Brain microvascular endothelial cell (primary cell): ENCODE measurements around the gene NAP1L2.

Experiments used
- DNase-seq: peaks from one replicate; pipeline ENCODE4 v3.0.0-alpha.2; 2020
- H3K27ac ChIP-seq: fragments of 250-450 bp; sonication (Bioruptor Pico); 2 replicates; pipeline ENCODE4 v1.5.1; 2020; ENCODE audit warnings: mild to moderate bottlenecking, moderate library complexity
- H3K27me3 ChIP-seq: fragments of 250-450 bp; sonication (Bioruptor Pico); replicated peaks from 2 replicates; pipeline ENCODE4 v1.5.1; 2020; ENCODE audit warnings: mild to moderate bottlenecking
- H3K36me3 ChIP-seq: fragments of 250-450 bp; sonication (Bioruptor Pico); replicated peaks from 2 replicates; pipeline ENCODE4 v1.5.1; 2020; ENCODE audit warnings: mild to moderate bottlenecking
- H3K4me3 ChIP-seq: 2 replicates; pipeline ENCODE4 v1.5.1; 2011; ENCODE audit warnings: low read depth, mild to moderate bottlenecking, control low read depth, low read length, moderate library complexity
- CTCF ChIP-seq: IDR thresholded peaks from 2 replicates; pipeline ENCODE4 v1.5.1; 2011; ENCODE audit warnings: low read depth, mild to moderate bottlenecking, moderate library complexity, low read length, control low read depth, inconsistent platforms; ENCODE audit errors: missing control alignments
- in situ Hi-C: cut with HindIII; loops from 2 replicates; pipeline ENCODE4 v1.10.0; 2017; ENCODE audit warnings: low sequenced_read_pairs, low pct_ligation_motif_present

NAP1L2 gene, protein sequence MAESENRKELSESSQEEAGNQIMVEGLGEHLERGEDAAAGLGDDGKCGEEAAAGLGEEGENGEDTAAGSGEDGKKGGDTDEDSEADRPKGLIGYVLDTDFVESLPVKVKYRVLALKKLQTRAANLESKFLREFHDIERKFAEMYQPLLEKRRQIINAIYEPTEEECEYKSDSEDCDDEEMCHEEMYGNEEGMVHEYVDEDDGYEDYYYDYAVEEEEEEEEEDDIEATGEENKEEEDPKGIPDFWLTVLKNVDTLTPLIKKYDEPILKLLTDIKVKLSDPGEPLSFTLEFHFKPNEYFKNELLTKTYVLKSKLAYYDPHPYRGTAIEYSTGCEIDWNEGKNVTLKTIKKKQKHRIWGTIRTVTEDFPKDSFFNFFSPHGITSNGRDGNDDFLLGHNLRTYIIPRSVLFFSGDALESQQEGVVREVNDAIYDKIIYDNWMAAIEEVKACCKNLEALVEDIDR

DNA sequence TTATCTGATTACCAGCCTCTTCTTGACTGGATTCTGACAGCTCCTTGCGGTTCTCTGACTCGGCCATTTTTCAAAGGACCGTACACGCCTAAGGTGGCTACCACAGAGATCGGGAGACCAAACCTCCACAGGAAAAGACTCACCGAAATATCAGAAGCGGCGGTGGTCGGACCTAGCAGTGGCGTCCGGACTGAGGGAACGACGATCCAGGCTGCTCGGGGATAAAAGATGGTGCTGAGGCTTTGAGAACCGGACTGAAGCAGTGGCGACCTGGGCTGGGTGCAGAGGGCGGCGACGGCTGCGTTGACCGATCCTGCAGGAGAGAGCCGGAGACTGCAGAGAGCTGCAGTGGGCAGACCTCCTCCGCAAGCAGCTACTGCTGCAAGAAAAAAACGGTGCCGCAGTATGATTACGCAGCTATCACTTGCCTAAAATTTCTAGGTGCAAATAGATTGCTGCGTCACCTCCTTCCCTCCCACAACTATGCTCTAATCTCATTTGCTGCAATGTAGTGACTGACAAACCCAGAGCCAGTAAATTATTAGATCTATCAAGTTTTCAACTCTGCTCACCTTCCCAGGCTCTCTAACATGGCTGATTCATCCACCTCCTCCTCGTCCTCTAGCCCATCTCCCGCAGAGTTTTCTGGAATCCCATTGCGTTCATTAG, at the start of gene NAP1L2:
TSS of gene NAP1L2 (minus strand) at position 426 of the 669 bp plus-strand sequence. CDS start at position 67, 359 bp downstream.
- H3K27ac ChIP-seq: no peak within 1 kb of the TSS
- DNase-seq: no peak
- in situ Hi-C loops: no loop called here
- H3K27me3 ChIP-seq: no peaks in the 10 kb centered on the region
- no peak for TF ChIP-seq CTCF
- no peaks in the 10 kb centered on the region for H3K36me3 ChIP-seq
- H3K4me3 ChIP-seq: peak within 1 kb of the TSS; percentile 7

DNA sequence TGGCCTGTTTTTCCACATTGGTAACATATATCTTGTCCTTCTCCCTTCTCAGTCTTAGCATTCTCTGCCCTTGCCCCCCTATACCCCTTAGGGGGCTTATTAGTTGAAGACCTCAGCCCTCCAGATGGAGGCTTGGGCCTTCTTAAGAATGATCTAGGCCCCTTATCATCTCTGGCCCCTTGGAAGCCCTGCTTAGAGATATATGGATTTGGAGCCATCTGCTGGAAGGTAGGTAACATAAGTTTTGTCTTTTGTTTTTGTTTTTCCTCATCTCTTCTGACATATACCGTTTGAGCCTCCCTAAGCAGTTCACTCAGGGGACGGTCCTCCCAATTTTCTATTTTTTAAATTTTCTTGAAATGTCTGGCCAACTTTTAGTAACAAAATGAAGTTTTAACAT, 48.3 kb upstream of the NAP1L2 start:
- DNase-seq: no peak

DNA sequence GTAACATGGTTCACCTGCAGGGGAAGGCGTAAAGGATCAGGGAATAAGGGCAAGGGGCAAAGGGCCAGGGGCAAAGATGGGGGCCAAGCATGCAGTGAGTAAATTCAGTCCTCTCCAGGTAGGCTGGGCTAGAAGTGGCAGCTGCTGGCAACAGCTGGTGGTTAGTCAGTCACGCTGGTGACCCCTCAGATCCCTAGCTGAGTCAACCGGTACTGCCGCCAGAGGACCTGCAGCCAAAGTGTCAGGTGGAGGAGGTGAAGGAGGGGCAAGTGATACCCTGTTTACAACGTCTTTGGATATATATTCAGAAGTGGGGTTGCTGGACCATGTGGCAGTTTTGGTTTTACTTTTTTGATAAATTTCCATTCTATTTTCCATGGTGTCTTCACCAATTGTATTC, 24.6 kb upstream of the NAP1L2 start:
- no peak for DNase-seq
- no peak overlapping the region for H3K4me3 ChIP-seq
- in situ Hi-C loops: no loop called here
- H3K27me3 ChIP-seq: no peaks in the 10 kb centered on the region
- H3K36me3 ChIP-seq: no peaks in the 10 kb centered on the region
- TF ChIP-seq CTCF: no peak
- no peak overlapping the region for H3K27ac ChIP-seq

More for the DNA sequence above, 48.3 kb upstream of the NAP1L2 start:
- in situ Hi-C loops: no loop called here
- TF ChIP-seq CTCF: peak; percentile 26
- Histone ChIP-seq H3K36me3 (no peaks in the 10 kb centered on the region), H3K27me3 (no peaks in the 10 kb centered on the region), H3K27ac (no peak overlapping the region), H3K4me3 (no peak overlapping the region)

- in situ Hi-C loops: no loop called here
- no peak for DNase-seq
- TF ChIP-seq CTCF: no peak
- H3K27ac ChIP-seq: no peak overlapping the region
- H3K36me3 ChIP-seq: no peaks in the 10 kb centered on the region
- no peaks in the 10 kb centered on the region for H3K27me3 ChIP-seq
- no peak overlapping the region for H3K4me3 ChIP-seq
Observed at GRCh38 chrX:73217621-73218020, 3.0 kb upstream of the NAP1L2 start.

DNA sequence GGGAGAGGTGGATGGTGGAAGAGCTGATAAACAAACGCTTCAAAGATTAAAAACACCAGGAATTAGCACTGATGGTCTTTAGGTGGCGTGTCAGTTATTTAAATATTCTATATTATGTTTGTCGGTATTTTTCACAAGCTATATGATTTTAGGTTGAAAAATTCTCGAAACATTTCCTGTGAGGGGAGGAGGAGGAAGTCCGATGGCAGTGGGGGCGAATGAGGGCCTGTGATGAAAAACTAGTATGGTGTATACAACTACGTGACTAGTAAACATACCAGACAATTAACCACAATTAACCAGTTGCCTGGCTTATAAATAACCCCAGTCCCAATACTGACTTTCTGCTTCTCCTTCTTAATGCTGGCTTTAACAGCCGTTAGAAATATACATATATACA, 595 bp upstream of the NAP1L2 start:
- Histone ChIP-seq H3K27me3 (no peaks in the 10 kb centered on the region), H3K4me3 (no peak overlapping the region), H3K36me3 (no peaks in the 10 kb centered on the region), H3K27ac (no peak overlapping the region)
- TF ChIP-seq CTCF: no peak
- in situ Hi-C loops: no loop called here
- no peak for DNase-seq
